ENCODE results near the gene MRPL16. TPM values are rescaled to one million over a fixed set of nuclear protein-coding genes. Genes with fewer than 3 reads are reported as not detected.

The MRPL16 gene
- total and polyA plus RNA-seq, 2 of the 4 experiments (the other 2 are of a cell fraction): 43.9 to 71.3 TPM

- Histone ChIP-seq H2AFZ (replicated peaks; ENCODE audit: low read length, poor library complexity) (no peak overlapping the region), H4K20me1 (ENCODE audit: insufficient read depth, low read length) (no peaks in the 10 kb centered on the region; the same call in 1 of the 2 replicates), H3K9me3 (ENCODE audit: control insufficient read depth, insufficient read depth, low read length) (no peaks in the 10 kb centered on the region), H3K9ac (ENCODE audit: low read depth, low read length) (no peak overlapping the region), H4K91ac (ENCODE audit: insufficient read depth, low read depth, low read length) (no peak overlapping the region), H3K79me1 (ENCODE audit: low read depth in 1 of 2, low read length in 2 of 2) (peaks cover 0 to 6% of the 10 kb centered on the region in 2 experiments; a peak in 1 of 4 replicates), H2AK5ac (ENCODE audit: low read depth, low read length) (no peak overlapping the region), H2BK20ac (ENCODE audit: low read depth, low read length) (no peak overlapping the region), H4K5ac (ENCODE audit: low read depth, low read length) (no peak overlapping the region), H2BK15ac (ENCODE audit: low read depth, low read length) (no peak overlapping the region), H3K23ac (ENCODE audit: low read depth, low read length) (no peak overlapping the region), H3K27ac (ENCODE audit: insufficient read depth, low read length) (no peak overlapping the region), H2BK5ac (ENCODE audit: low read depth, low read length, poor library complexity, severe bottlenecking) (no peak overlapping the region), H3K56ac (ENCODE audit: extremely low read depth, insufficient read depth, low read length) (no peak overlapping the region), H3K4ac (ENCODE audit: low read depth, low read length) (no peak overlapping the region), H3K4me3 (ENCODE audit: insufficient read depth, low read depth, low read length) (no peak overlapping the region), H3K4me2 (ENCODE audit: low read depth, low read length) (no peak overlapping the region), H2AK9ac (replicated peaks; ENCODE audit: low read depth, low read length, poor library complexity) (no peak overlapping the region), H3K4me1 (ENCODE audit: control insufficient read depth, insufficient read depth, low read length) (peaks cover 6% of the 10 kb centered on the region), H3K27me3 (ENCODE audit: control insufficient read depth, insufficient read depth, low read length) (no peaks in the 10 kb centered on the region), H3K9me1 (ENCODE audit: insufficient read depth, low read length) (peaks cover 11% of the 10 kb centered on the region; the same call in 1 of the 2 replicates), H3K18ac (ENCODE audit: low read depth, low read length) (no peak overlapping the region), H3K14ac (replicated peaks; ENCODE audit: low read depth, low read length) (no peak overlapping the region), H2BK120ac (ENCODE audit: low read depth, low read length) (no peak overlapping the region), H3K36me3 (ENCODE audit: control insufficient read depth, insufficient read depth, low read length) (no peaks in the 10 kb centered on the region), H4K8ac (ENCODE audit: low read depth in 2 of 2, low read length in 2 of 2) (no peak overlapping the region)
- DNase-seq: no peak
- dilution Hi-C loops (cut with HindIII; ENCODE audit: low sequenced_read_pairs, unreplicated experiment): no loop called here
- POLR2A ChIA-PET (ENCODE audit: unreplicated experiment): no interaction called here
- CTCF ChIA-PET: no interaction called here
- ATAC-seq (ENCODE audit: low read depth): no peak
- intact Hi-C loops (cut with micrococcal nuclease): no loop called here
- BruUV-seq (replicated peaks): no TSS peak
- in situ Hi-C loops (cut with MboI; ENCODE audit: low sequenced_read_pairs): no loop called here
- 100% methylated on average over 1 of the region's 4 CpGs; no CpG with 5 or more reads in 1 of the 2 experiments for WGBS, 2 experiments (ENCODE audit: extremely low coverage in 2 of 2, insufficient read length in 1 of 2)
- TF ChIP-seq FOS (IDR thresholded peaks at IDR 0.05; ENCODE audit: low read depth, low read length) (no peak), CEBPB (IDR thresholded peaks at IDR 0.05; ENCODE audit: low read depth, low read length) (no peak), POLR2A (IDR thresholded peaks at IDR 0.05; ENCODE audit: low read depth, low read length) (no peak), SMC3 (IDR thresholded peaks at IDR 0.05; ENCODE audit: low read depth, low read length) (no peak), USF2 (IDR thresholded peaks at IDR 0.05; ENCODE audit: low read depth, low read length) (no peak), RCOR1 (IDR thresholded peaks at IDR 0.05; ENCODE audit: insufficient replicate concordance, low read length) (no peak), CHD1 (IDR thresholded peaks at IDR 0.05; ENCODE audit: low read depth, low read length) (no peak), NFE2L2 (IDR thresholded peaks at IDR 0.05; ENCODE audit: low read depth, low read length) (no peak), MXI1 (IDR thresholded peaks at IDR 0.05; ENCODE audit: borderline replicate concordance, low read depth, low read length) (no peak), MAFK (IDR thresholded peaks at IDR 0.05; ENCODE audit: low read depth, low read length) (no peak), BHLHE40 (IDR thresholded peaks at IDR 0.05; ENCODE audit: low read depth, low read length) (no peak), ELK1 (IDR thresholded peaks at IDR 0.05; ENCODE audit: borderline replicate concordance, low read depth, low read length) (no peak), MAZ (IDR thresholded peaks at IDR 0.05; ENCODE audit: borderline replicate concordance, low read depth, low read length) (no peak), RAD21 (IDR thresholded peaks at IDR 0.05; ENCODE audit: low read length) (no peak)
These were observed 26.9 kb downstream of the MRPL16 start for GRCh38 chr11:59783632-59784090.

All from IMR-90 (cell line).